UCSD-AML1 (cell line): ENCODE results near the gene GPX4.

Experiments
- DNase-seq: peaks from one replicate; lab custom pipeline; 2025; ENCODE audit not compliant: unreplicated experiment; lab: John Stamatoyannopoulos, UW

The GPX4 gene

DNA sequence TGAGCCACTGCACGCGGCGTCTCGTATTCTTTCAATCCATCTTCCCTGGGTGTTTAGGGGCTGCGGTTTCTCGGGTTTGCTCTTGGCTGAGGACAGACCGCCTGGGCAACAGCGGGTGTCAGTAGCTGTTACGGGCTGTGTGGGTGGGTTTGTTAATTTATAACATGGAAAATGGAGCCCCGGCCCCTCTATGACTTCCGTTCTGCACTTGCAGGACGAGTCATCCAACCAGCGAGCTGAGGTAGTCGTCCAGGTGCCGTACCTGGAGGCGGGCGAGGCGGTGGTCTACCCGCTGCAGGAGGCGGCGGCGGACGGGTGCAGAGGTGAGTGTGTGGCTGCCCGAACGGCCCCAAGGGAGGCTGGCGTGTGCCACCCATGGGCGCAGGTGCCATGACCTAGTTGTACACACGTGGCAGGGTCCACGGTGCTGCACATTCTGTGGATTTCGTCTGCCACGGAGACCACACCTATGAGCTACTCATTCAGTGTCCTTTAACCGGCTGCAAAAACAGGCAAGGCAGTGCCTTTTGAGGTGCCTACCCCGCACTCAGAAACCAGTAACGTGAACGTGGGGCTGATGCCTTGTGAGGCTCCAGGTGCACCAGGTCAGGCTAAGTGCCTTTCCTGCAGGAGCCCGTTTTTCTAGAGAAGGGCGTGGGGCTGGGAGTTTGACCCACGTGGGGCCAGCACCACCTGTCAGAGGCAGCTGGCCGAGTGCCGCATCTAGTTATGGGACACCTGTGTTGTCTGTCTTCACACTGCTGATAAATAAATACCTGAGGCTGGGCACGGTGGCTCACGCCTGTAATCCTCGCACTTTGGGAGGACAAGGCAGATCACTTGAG lies 19.5 kb upstream of the GPX4 start:
- no peak for DNase-seq

- no peak for DNase-seq
Measured at GRCh38 chr19:1085053-1085658, 18.6 kb upstream of the GPX4 start.

- DNase-seq, result no peak
Measured at GRCh38 chr19:1085676-1086442, 17.9 kb upstream of the GPX4 start.

DNA sequence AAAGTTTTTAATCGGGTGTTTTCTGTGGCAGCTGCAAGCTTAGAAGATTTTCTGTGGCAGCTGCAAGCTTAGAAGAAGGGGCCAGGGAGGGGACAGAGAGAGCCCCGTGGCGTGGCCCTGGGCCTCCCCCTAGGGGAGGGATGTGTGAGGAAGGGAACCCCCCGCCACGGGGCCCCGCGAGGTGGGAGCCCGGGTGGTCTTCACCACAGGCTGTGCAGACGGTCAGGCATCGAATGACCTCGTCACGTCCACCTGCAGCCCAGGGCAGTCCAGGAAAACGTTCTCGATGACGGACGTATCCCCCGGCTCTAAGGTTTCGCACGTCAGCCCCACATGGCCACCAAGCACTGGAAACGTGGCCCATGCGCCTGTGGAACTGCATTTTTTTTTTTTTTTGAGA lies 17.2 kb upstream of the GPX4 start:
- DNase-seq, result no peak

DNA sequence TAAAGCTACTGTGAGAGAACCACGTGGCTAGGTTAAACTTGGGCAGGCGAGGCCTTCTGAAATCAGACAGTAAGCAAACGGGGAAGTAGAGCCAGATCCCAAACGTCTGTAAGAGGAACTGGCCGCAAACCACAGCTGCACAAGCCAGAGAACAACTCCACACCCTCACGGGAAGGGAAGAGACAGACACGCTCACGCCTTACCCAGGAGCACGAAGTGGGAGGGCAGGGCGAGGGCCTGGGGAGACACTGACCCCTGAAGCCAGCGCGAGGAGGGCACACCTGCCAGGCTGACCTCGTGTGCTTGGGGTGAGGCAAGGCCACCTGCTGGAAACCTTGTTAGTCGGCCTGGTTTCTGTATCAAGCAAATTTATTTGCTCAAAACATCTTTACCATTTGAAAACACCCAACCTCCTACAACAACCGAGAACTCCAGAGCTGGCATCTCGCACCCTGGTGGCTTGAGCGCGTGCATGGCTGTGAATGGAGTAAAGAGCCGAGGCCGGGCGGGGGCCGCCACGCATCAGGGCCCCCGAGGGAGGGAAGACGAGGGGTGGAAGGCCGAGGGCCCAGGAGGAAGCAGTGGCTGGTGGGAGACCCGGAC lies 15.9 kb upstream of the GPX4 start:
- DNase-seq, result peak; percentile 82

- no peak for DNase-seq
Measured at GRCh38 chr19:1088416-1089010, 15.3 kb upstream of the GPX4 start.

DNA sequence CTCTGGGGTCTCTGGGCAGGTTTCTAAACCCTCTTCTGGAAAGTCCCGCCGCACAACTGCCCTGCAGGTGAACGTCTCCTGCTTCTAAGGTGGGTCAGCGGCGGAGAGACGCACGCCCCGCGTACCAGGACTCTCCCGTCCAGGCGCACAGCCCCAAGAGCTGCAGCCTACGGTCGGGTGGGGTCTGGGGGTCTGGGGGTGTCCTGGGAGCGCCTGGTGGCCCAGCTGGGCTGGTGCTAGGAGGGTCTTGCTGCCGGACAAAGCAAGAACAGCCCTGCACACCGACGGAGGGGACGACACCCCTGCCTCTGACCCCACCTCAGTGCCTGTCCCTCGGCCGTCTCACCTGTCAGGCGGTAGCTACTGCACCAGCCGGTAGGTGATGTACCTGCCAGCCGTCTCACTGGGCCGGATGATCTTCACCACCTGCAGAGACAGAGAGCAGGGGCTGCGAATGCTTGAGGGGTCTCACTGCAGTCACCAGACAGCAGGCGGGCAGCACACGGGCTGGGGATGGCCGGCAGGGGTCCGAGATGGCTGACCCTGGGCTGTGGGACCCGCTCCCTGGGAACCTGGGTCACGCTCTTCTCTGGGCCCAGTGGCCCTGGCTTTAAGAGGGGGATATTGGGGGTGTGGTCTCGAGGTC lies 14.5 kb upstream of the GPX4 start:
- no peak for DNase-seq

DNA sequence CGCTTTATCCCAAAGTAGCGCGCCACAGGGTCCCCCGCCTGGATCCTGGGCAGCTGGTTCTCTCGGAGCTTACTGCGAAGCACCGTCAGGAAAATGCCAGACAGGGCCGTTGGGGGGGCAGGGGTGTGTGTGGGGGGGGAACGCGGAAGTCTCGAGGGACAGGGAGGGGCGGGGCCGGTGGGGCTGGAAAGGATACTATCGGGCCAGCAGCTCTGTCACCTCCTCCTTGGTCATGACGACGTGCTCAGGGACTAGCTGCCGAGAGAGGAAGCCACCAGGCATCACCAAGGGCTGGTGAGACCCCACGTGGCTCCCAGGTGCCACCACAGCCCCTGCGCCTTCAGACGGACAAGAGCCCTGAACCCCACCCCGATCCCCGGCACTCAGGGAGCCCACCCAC lies 13.9 kb upstream of the GPX4 start:
- DNase-seq, result no peak

DNA sequence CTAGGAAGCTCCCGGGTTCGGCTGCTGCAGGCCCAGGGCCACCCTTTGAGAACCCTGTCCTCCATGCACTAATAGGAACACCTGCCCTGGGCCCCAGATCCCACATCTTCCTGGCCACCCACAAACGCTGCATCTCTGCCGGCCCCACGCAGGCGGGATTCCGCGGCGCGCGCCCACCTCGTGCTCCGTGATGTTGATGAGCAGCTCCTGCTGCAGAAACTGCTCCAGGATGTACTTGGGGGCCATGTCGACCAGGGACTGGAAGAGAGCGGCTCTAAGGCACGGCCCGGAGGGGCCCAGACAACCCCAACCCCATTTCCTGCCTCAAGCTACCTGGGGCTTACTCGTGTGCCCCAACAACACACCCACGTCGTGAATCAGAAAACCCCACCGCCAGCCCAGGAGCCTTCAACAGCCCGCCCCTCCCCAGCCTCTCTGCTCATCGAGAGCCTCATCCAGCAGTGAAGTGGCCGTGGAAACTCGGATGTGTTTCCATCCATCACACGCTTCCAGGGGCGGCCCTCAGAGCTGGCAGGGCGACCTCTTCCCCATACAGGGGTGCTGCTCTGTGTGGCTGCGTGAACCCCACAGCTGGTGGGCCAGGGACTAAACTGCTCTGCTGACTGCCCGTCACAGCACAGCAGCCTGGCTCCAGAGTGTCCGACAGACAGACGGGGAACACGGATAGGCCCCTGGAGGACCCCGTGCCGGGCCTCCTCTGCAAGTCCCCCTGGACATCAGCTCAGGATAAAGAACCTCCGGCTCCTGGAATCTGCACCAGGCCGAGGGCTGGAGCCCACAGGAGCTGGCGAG lies 12.9 kb upstream of the GPX4 start:
- no peak for DNase-seq

DNA sequence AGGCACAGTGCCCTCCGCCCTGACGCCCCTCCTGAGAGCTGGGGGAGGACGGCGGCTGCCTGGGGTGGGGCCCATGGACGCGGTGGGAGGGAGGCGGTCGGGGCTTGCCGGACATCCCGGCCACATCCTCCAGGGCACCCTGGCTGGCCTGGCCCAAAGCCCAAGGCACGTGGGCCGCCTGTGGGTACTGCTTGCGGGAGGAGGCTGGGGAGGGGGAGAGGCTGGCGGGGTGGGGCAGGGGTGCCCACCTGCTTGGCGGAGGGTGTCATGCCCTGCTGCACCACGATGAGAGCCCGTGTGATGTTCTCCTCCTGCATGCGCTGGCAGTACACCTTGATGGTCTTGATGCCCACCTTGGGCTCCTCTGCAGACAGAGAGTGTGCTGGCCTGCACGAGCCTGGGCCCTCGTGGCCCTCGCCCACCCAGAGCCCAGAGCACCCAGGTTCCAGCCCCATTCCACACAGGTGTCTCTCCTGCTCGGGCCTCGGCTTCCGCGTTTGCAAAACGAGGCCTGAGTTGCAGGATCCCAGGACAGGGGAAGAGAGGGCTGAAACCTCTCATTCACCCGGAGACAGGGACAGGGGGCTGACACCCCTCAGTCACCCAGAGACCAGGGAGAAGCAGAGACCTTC lies 12.1 kb upstream of the GPX4 start:
- no peak for DNase-seq

DNA sequence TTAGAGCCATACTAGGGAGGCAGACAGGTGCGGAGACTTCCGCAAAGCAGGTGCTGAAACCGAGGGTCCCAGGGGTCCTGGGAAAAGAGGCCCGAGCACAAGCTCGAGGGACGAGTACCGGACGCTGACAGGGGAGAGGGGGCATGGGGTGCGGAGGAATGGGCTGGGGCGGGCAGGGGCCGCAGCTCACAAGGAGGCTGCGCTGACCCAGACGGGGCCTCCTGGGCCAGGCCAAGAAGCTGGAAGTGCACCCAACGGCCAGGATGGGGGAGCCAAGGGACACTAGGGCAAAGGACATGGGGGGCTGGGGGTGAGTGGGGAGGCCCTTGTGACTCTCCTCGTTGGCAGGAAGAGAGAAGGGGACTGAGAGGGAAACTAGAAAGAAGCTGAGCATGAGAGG lies 10.5 kb upstream of the GPX4 start:
- DNase-seq, result no peak

DNA sequence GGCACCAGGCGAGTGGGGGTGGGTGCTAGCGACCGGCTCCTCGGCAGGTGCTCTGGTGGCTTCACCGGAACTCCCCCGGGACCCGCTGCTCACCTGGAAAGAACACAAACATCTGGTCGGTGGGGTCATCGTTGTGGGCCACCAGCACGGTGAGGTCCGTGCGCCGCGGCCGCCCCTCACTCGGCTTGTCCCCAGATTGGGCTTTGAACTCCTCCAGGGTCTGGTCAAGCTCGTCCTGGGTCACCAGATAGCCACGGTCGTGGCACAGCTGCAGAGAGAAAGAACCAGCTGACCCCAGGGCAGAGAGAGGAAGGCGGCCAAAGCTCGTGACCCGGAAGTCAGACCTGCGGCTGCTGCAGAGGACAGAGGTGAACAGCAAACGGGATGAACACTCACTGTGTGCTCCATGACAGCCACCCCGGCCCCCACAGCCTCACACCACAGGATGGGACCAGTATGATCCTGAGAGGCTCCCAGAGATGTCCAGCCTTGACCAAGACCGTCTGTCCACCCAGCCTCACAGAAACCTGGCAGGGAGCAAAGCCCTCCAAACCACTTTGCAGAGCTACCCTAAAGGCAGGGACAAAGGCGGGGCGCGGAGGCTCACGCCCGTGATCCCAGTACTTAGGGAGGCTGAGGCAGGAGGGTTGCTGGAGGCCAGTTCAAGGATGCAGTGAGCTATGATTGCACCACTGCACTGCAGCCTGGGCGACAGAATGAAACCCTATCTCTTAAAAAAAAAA lies 9.8 kb upstream of the GPX4 start:
- no peak for DNase-seq

- no peak for DNase-seq
Measured at GRCh38 chr19:1094655-1094977, 9.2 kb upstream of the GPX4 start.

DNA sequence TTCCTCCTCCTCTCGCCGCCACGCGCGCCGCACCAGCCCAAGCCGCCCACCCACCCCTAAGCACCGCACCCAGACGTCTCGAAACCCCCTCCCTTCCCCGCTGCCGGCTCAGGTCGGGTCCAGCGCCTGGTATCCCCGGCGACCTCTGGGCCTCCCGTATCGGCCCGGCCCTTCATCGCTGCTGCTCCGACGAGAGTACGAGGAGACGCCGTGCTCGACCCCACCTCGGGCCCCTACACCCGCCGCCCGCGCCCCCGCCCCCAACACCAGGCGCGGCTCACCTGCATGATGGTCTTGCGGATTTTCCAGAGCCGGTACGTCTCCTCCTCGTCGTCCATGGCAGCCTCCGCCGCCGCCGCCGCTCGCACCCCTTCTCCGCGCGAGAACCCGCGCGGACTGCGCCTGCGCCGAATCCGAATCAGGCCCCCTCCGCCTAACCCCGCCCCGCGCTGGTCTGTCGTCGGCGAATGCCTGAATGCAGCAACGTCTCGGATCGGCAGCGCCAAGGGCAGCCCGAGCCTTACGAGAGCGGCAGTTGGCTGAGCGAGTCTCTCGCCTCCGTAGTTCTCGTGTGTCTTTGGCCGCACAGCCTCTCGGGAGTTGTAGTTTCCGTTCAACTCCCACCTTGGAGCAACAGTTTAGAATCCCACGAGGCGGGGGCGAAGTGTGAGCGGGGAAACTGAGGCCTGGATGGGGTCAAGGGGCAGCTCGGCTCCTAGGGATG lies 8.7 kb upstream of the GPX4 start, which contains the start of gene POLR2E:
Gene POLR2E (minus strand): TSS at position 398 of the 724 bp plus-strand sequence. CDS start 60 bp downstream, at position 338.
- peak; percentile 97 for DNase-seq

GRCh38 chr19:1097810-1098176 lies 6.0 kb upstream of the GPX4 start:
- no peak for DNase-seq

DNA sequence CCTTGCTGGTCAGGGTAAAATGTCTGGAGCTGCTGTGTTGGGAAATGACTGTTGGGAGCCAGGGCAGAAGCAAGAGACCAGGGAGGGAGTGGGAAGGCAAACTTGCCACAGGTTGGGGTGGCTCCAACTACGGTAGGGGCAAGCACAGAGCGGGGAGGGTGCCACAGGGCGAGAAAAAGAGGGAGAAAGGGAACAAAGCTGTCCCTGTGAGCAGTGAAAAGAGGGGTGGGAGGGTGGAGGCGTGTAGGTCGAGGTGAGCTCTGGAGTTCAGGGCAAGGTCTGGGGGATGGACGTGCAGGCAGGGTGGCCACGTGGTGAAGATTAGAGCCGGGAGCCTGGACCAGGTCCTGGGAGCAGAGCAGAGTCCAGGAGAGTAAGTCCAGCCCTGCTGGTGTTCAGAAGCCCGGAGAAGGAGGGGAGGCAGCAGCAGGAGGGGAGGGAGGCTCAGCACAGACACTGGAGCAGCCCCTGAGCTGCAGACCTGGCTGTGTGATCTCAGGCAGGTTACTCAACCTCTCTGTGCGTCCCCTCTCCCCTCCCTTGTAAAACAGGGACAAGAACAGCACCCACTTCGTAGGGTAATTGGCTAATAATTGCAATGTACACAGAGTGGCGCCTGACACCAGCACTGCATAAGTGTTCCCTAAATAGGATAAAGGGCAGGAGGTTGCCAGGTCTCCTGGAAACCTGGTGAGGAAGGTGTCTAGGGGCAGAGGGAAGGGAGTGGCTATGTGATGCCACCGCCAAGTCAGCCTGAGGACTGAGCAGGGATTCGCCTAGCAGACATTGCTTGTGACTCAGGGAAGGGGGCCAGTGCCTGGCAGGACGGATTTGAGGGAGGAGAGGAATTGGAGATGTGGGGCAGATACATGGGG lies 5.4 kb upstream of the GPX4 start:
- DNase-seq, result no peak

GRCh38 chr19:1101337-1101698 lies 2.5 kb upstream of the GPX4 start:
- DNase-seq, result peak; percentile 81
